HG03064 (cell line): ENCODE results near the gene HILPDA.

Experiments used
- ATAC-seq: cut with Tn5 transposase; IDR thresholded peaks from one replicate; pipeline ENCODE4 v1.9.1; 2021; ENCODE audit warnings: low read depth; ENCODE audit not compliant: unreplicated experiment

HILPDA gene

GRCh38 chr7:128455543-128456254 is at the start of gene HILPDA:
Gene HILPDA (plus strand): TSS chr7:128455878. CDS start chr7:128457269, 1,391 bp downstream.
- peak; percentile 74 for ATAC-seq

- no peak for ATAC-seq
Observed at GRCh38 chr7:128406314-128407232, 49.1 kb upstream of the HILPDA start.

GRCh38 chr7:128407233-128407589 is 48.5 kb upstream of the HILPDA start:
- ATAC-seq = no peak

GRCh38 chr7:128407751-128408708 is 47.6 kb upstream of the HILPDA start:
- ATAC-seq = no peak

GRCh38 chr7:128408709-128409595 is 46.7 kb upstream of the HILPDA start:
- no peak for ATAC-seq

- peak; percentile 79 for ATAC-seq
Observed at GRCh38 chr7:128409596-128410450, 45.9 kb upstream of the HILPDA start, which contains the start of gene IMPDH1. Gene IMPDH1 (minus strand): TSS chr7:128409982. CDS start chr7:128409901, 81 bp downstream.

- no peak for ATAC-seq
Observed at GRCh38 chr7:128410451-128410753, 45.3 kb upstream of the HILPDA start.

- ATAC-seq = no peak
Observed at GRCh38 chr7:128415217-128415785, 40.4 kb upstream of the HILPDA start.

- no peak for ATAC-seq
Observed at GRCh38 chr7:128417071-128417470, 38.6 kb upstream of the HILPDA start.

GRCh38 chr7:128419257-128419656 is 36.4 kb upstream of the HILPDA start:
- ATAC-seq = no peak

GRCh38 chr7:128420773-128421172 is 34.9 kb upstream of the HILPDA start:
- no peak for ATAC-seq

GRCh38 chr7:128421384-128421783 is 34.3 kb upstream of the HILPDA start:
- ATAC-seq = no peak

- ATAC-seq = no peak
Observed at GRCh38 chr7:128422037-128422436, 33.6 kb upstream of the HILPDA start.

- ATAC-seq = no peak
Observed at GRCh38 chr7:128422842-128423241, 32.8 kb upstream of the HILPDA start.

- ATAC-seq = no peak
Observed at GRCh38 chr7:128424686-128425275, 30.9 kb upstream of the HILPDA start.

GRCh38 chr7:128425850-128426249 is 29.8 kb upstream of the HILPDA start:
- no peak for ATAC-seq

GRCh38 chr7:128427289-128427891 is 28.3 kb upstream of the HILPDA start:
- no peak for ATAC-seq

- ATAC-seq = no peak
Observed at GRCh38 chr7:128430207-128430606, 25.5 kb upstream of the HILPDA start.
